Activated B cell treated with CpG ODN at 0.5 μM for 24 hours (primary cell): Measurements from ENCODE around the gene PDCD2L. TPM values are rescaled to one million over a fixed set of nuclear protein-coding genes. Genes with fewer than 3 reads are reported as not detected.
"Not testable (repeated sequence)": the region's sequence is repeated elsewhere in the genome, so short reads cannot be mapped to it uniquely, and the experiment has no call there.

ENCODE experiments used
- ATAC-seq: fragments of 200-7000 bp; cut with Tn5 transposase; one replicate; pipeline ENCODE4 v1.10.0; 2021; ENCODE audit warnings: low read depth, mild to moderate bottlenecking, moderate library complexity
- CTCF ChIA-PET: fragments of 350-600 bp; sonication (Branson Sonifier 250); formaldehyde crosslinking; loops from one replicate; lab custom pipeline; 2021; ENCODE audit warnings: antibody characterized with exemption; lab: Charles Lee
- POLR2A ChIA-PET: fragments of 350-600 bp; sonication (Branson Sonifier 250); formaldehyde crosslinking; loops from one replicate; lab custom pipeline; 2021; ENCODE audit warnings: antibody characterized with exemption; lab: Charles Lee
- DNase-seq: peaks from one replicate; pipeline ENCODE4 v3.0.0; 2022
- H3K27ac Mint-ChIP-seq: one replicate; pipeline ENCODE4 v1.8.0; 2020; ENCODE audit warnings: mixed read lengths
- H3K27me3 Mint-ChIP-seq: one replicate; pipeline ENCODE4 v1.8.0; 2021; ENCODE audit warnings: mixed read lengths
- H3K36me3 Mint-ChIP-seq: one replicate; pipeline ENCODE4 v1.8.0; 2021; ENCODE audit warnings: low read depth, mixed read lengths
- H3K4me1 Mint-ChIP-seq: one replicate; pipeline ENCODE4 v1.8.0; 2021; ENCODE audit warnings: mixed read lengths
- H3K4me3 Mint-ChIP-seq: one replicate; pipeline ENCODE4 v1.8.0; 2020; ENCODE audit warnings: mild to moderate bottlenecking, mixed read lengths
- H3K9me3 Mint-ChIP-seq: one replicate; pipeline ENCODE4 v1.8.0; 2020; ENCODE audit warnings: mixed read lengths
- intact Hi-C: fragments of 100-400 bp; cut with micrococcal nuclease; formaldehyde crosslinking; loops from one replicate; pipeline ENCODE4 v1.15.1; 2024
- total RNA-seq: library from RNA; stranded (reverse); gene quantifications from 2 replicates; pipeline ENCODE4 v1.2.3, GENCODE V29; 2022
- TF ChIP-seq, protein P1 (sequence below): fragments of 200-600 bp; IDR thresholded peaks from one replicate; pipeline ENCODE4 v1.8.0; 2022; ENCODE audit warnings: antibody characterized with exemption, mild to moderate bottlenecking

The PDCD2L gene
- total RNA-seq, 1 donor from 2014 or later, result 18.6 TPM

DNA sequence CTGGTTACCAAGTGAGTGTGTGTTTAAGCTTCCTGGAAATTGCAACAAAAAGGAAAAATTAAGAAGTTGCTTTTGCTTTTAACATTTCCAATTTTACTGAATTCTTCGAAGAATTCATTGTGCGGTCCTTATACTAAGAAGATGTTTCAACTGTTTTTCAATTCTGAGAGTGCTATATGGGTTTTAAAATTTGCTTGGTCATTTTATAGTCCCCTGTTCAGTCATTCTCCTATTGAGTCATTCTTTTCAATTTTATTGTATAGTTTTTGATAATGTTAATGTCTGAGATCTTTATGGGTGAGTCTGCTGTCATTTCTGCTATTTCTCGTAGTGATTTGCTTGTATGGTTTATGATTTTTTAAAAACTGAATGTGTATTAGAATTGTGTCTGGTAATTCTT is 50.5 kb downstream of the PDCD2L start:
- DNase-seq (no peak), ATAC-seq (no peak)
- Mint-ChIP-seq H3K9me3 (no peaks in the 10 kb centered on the region), H3K27me3 (no peaks in the 10 kb centered on the region), H3K36me3 (peaks cover 73% of the 10 kb centered on the region), H3K4me3 (no peak overlapping the region), H3K27ac (no peak overlapping the region), H3K4me1 (no peaks in the 10 kb centered on the region)
- intact Hi-C loops, result no loop called here
- ChIA-PET CTCF (no interaction called here), POLR2A (no interaction called here)
- TF ChIP-seq, protein P1, sequence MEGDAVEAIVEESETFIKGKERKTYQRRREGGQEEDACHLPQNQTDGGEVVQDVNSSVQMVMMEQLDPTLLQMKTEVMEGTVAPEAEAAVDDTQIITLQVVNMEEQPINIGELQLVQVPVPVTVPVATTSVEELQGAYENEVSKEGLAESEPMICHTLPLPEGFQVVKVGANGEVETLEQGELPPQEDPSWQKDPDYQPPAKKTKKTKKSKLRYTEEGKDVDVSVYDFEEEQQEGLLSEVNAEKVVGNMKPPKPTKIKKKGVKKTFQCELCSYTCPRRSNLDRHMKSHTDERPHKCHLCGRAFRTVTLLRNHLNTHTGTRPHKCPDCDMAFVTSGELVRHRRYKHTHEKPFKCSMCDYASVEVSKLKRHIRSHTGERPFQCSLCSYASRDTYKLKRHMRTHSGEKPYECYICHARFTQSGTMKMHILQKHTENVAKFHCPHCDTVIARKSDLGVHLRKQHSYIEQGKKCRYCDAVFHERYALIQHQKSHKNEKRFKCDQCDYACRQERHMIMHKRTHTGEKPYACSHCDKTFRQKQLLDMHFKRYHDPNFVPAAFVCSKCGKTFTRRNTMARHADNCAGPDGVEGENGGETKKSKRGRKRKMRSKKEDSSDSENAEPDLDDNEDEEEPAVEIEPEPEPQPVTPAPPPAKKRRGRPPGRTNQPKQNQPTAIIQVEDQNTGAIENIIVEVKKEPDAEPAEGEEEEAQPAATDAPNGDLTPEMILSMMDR, result no peak

DNA sequence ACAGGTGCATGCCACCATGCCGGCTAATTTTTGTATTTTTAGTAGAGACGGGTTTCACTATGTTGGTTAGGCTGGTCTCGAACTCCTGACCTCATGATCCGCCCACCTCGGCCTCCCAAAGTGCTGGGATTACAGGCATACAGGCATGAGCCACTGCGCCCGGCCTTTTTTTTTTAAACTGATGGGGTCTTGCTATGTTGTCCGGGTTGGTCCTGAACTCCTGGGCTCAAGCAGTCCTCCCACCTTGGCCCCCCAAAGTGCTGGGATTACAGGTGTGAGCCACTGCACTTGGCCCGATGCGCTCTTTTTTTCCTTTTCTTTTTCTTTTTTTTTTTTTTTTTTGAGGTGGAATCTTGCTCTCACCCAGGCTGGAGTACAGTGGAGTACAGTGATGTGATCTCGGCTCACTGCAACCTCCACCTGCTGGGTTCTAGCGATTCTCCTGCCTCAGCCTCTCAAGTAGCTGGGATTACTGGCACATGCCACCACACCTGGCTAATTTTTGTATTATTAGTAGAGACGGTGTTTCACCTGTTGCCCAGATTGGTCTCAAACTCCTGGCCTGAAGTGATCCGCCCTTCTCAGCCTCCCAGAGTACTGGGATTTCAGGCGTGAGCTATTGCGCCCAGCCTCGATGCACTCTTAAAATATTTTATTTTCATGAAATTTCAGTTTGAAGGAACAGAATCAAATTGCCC is 51.7 kb downstream of the PDCD2L start:
- ATAC-seq, H3K9me3 Mint-ChIP-seq, DNase-seq, intact Hi-C loops, CTCF ChIA-PET, H3K4me3 Mint-ChIP-seq, H3K4me1 Mint-ChIP-seq, H3K27ac Mint-ChIP-seq, POLR2A ChIA-PET, H3K27me3 Mint-ChIP-seq: not testable (repeated sequence)
- peaks cover 77% of the 10 kb centered on the region for H3K36me3 Mint-ChIP-seq

DNA sequence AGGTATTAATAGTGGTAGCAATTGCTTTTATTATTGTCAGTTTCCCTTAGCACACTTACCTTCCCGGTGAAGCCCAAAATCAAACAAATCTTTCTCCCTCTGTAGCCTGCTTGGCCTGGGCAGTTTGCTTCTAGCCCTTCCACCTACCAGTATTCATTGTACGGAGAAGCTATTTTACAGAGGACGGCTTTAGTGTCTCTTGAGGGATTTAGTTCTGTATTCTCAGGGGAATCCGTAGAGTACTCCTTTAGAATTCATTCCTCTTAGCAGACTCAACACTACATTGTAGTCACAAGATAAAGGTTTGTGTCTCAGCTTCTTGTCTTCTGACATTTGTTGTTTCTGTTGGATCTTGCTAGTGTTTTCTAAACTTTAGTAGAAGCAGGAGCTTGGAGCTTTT is 53.2 kb downstream of the PDCD2L start:
- no peak for ATAC-seq
- intact Hi-C loops, result no loop called here
- CTCF ChIA-PET, result no interaction called here
- H3K36me3 Mint-ChIP-seq, result peaks cover 78% of the 10 kb centered on the region
- DNase-seq, result no peak
- TF ChIP-seq, protein P1, result no peak
- H3K4me3 Mint-ChIP-seq, result no peak overlapping the region
- no peaks in the 10 kb centered on the region for H3K27me3 Mint-ChIP-seq
- POLR2A ChIA-PET, result interaction anchor here (0.9 kb wide), 1 partner anchor 13 kb away, joined by 3 read pairs; no protein-coding TSS in a partner anchor
- H3K27ac Mint-ChIP-seq, result no peak overlapping the region
- no peaks in the 10 kb centered on the region for H3K9me3 Mint-ChIP-seq
- H3K4me1 Mint-ChIP-seq, result no peaks in the 10 kb centered on the region

DNA sequence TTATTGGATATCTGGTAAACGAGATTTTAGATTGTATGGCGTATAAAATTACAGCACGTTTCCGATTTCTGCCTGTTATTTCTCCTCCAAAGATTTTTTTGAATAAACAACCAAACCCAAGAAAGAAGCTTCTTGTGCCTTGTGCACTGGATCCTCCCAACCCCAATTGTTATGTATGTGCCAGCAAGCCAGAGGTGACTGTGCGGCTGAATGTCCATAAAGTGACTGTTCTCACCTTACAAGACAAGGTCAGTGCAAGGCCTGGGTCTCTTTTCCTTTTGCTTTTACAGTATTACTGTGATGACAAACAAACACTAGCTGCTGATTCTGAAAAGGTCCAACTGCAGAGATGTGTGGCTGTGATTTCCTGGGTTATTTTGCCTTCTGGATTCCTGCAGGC is 54.5 kb downstream of the PDCD2L start:
- ATAC-seq, result no peak
- intact Hi-C loops, result no loop called here
- no peak for DNase-seq
- CTCF ChIA-PET, result no interaction called here
- Mint-ChIP-seq H3K4me3 (no peak overlapping the region), H3K27ac (no peak overlapping the region), H3K9me3 (no peaks in the 10 kb centered on the region), H3K36me3 (peaks cover 78% of the 10 kb centered on the region), H3K4me1 (no peaks in the 10 kb centered on the region), H3K27me3 (no peaks in the 10 kb centered on the region)
- TF ChIP-seq, protein P1, result no peak
- POLR2A ChIA-PET, result no interaction called here

DNA sequence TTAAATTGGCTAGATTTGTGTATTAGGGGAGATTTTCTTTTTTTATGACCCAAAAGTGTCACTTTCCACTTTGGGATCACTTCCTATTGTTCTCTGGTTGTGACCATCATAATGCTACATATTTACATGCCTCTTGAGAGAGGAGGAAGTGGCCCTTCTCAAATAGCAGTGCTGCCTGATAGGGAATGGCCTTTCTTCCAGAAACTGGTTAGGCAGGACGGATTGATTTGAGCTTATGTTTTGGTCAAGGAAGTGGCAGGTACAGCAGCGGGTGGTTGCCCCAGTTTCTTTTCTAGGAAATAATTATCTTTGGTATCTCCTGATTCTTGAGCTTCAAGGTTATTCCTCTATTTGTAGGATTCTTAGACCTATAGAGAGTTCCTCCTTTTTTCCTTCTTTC is 55.4 kb downstream of the PDCD2L start:
- H3K36me3 Mint-ChIP-seq, result peaks cover 77% of the 10 kb centered on the region
- H3K27ac Mint-ChIP-seq, result no peak overlapping the region
- CTCF ChIA-PET, result no interaction called here
- no peak for DNase-seq
- ATAC-seq, result no peak
- POLR2A ChIA-PET, result no interaction called here
- no peaks in the 10 kb centered on the region for H3K4me1 Mint-ChIP-seq
- no peaks in the 10 kb centered on the region for H3K9me3 Mint-ChIP-seq
- H3K4me3 Mint-ChIP-seq, result no peak overlapping the region
- TF ChIP-seq, protein P1, result no peak
- no peaks in the 10 kb centered on the region for H3K27me3 Mint-ChIP-seq
- intact Hi-C loops, result no loop called here
